ENCODE measurements around the gene MAP3K20.
A peak's percentile ranks its signal among the peaks of the same experiment; 100 is the strongest.
"Not testable (repeated sequence)": the region's sequence is repeated elsewhere in the genome, so short reads cannot be mapped to it uniquely, and the experiment has no call there.

MAP3K20 gene

GRCh38 chr2:173091910-173092309, 16.3 kb downstream of the MAP3K20 start:
- in situ Hi-C loops (cut with MboI; ENCODE audit: low pct_unique_long_range_greater_than_20kb, low sequenced_read_pairs, unreplicated experiment): no loop called here
- no peak for DNase-seq (ENCODE audit: low spot score)
- TF ChIP-seq CTCF (IDR thresholded peaks at IDR 0.05; ENCODE audit: extremely low read depth, insufficient read depth, missing control alignments): no peak

GRCh38 chr2:173092844-173093402, 17.3 kb downstream of the MAP3K20 start:
- in situ Hi-C loops (cut with MboI; ENCODE audit: low pct_unique_long_range_greater_than_20kb, low sequenced_read_pairs, unreplicated experiment): no loop called here
- TF ChIP-seq CTCF (IDR thresholded peaks at IDR 0.05; ENCODE audit: extremely low read depth, insufficient read depth, missing control alignments): no peak

GRCh38 chr2:173093617-173094016, 18.0 kb downstream of the MAP3K20 start:
- in situ Hi-C loops (cut with MboI; ENCODE audit: low pct_unique_long_range_greater_than_20kb, low sequenced_read_pairs, unreplicated experiment); DNase-seq (ENCODE audit: low spot score): not testable (repeated sequence)

More at GRCh38 chr2:173092844-173093402, 17.3 kb downstream of the MAP3K20 start:
- DNase-seq (ENCODE audit: low spot score): no peak

GRCh38 chr2:173094731-173095130, 19.1 kb downstream of the MAP3K20 start:
- no peak for DNase-seq (ENCODE audit: low spot score)
- in situ Hi-C loops (cut with MboI; ENCODE audit: low pct_unique_long_range_greater_than_20kb, low sequenced_read_pairs, unreplicated experiment): no loop called here
- no peak for TF ChIP-seq CTCF (IDR thresholded peaks at IDR 0.05; ENCODE audit: extremely low read depth, insufficient read depth, missing control alignments)

GRCh38 chr2:173095356-173095755, 19.7 kb downstream of the MAP3K20 start:
- TF ChIP-seq CTCF (IDR thresholded peaks at IDR 0.05; ENCODE audit: extremely low read depth, insufficient read depth, missing control alignments): no peak
- in situ Hi-C loops (cut with MboI; ENCODE audit: low pct_unique_long_range_greater_than_20kb, low sequenced_read_pairs, unreplicated experiment): no loop called here
- no peak for DNase-seq (ENCODE audit: low spot score)

- no peak for TF ChIP-seq CTCF (IDR thresholded peaks at IDR 0.05; ENCODE audit: extremely low read depth, insufficient read depth, missing control alignments)
- no peak for DNase-seq (ENCODE audit: low spot score)
- in situ Hi-C loops (cut with MboI; ENCODE audit: low pct_unique_long_range_greater_than_20kb, low sequenced_read_pairs, unreplicated experiment): no loop called here
These were observed 23.6 kb downstream of the MAP3K20 start for GRCh38 chr2:173099271-173099670.

- peak; percentile 17 for DNase-seq (ENCODE audit: low spot score)
- in situ Hi-C loops (cut with MboI; ENCODE audit: low pct_unique_long_range_greater_than_20kb, low sequenced_read_pairs, unreplicated experiment): no loop called here
- no peak for TF ChIP-seq CTCF (IDR thresholded peaks at IDR 0.05; ENCODE audit: extremely low read depth, insufficient read depth, missing control alignments)
These were observed 24.2 kb downstream of the MAP3K20 start for GRCh38 chr2:173099804-173100203.
